Neuronal stem cell (in vitro differentiated cells): ENCODE data around the gene NEB.

Experiments used
- DNase-seq: peaks from one replicate; pipeline ENCODE4 v3.0.0-alpha.2; 2013; ENCODE audit warnings: low spot score
- H2AFZ ChIP-seq: one replicate; pipeline ENCODE4 v1.6.1; 2013; ENCODE audit warnings: mild to moderate bottlenecking, low read length, inconsistent platforms
- H2AK5ac ChIP-seq: 2 replicates; pipeline ENCODE4 v1.6.1; 2013; ENCODE audit warnings: low read depth, mild to moderate bottlenecking, inconsistent platforms, low read length, moderate library complexity, mixed read lengths
- H2BK120ac ChIP-seq: 2 replicates; pipeline ENCODE4 v1.6.1; 2013; ENCODE audit warnings: low read depth, mild to moderate bottlenecking, inconsistent platforms, low read length, moderate library complexity, mixed read lengths
- H2BK12ac ChIP-seq: one replicate; pipeline ENCODE4 v1.6.1; 2013; ENCODE audit warnings: low read length, inconsistent platforms
- H2BK15ac ChIP-seq: 2 replicates; pipeline ENCODE4 v1.6.1; 2013; ENCODE audit warnings: mild to moderate bottlenecking, low read length, inconsistent platforms, mixed read lengths
- H2BK5ac ChIP-seq: one replicate; pipeline ENCODE4 v1.6.1; 2013; ENCODE audit warnings: inconsistent platforms, mild to moderate bottlenecking, low read length, moderate library complexity
- H3K14ac ChIP-seq: one replicate; pipeline ENCODE4 v1.6.1; 2013; ENCODE audit warnings: low read length, inconsistent platforms
- H3K18ac ChIP-seq: 2 replicates; pipeline ENCODE4 v1.6.1; 2013; ENCODE audit warnings: low read length, inconsistent platforms
- H3K23ac ChIP-seq: 2 replicates; pipeline ENCODE4 v1.6.1; 2013; ENCODE audit warnings: low read depth, mild to moderate bottlenecking, mixed read lengths, low read length, inconsistent platforms; ENCODE audit not compliant: poor library complexity
- H3K27ac ChIP-seq: replicated peaks from 3 replicates; pipeline ENCODE4 v1.5.1; 2013; ENCODE audit warnings: low read length, inconsistent platforms
- H3K27me3 ChIP-seq, 3 experiments: 2 replicates each; pipeline ENCODE4 v1.6.1; 2013; ENCODE audit warnings: low read length in 3 of 3, mild to moderate bottlenecking in 2 of 3, inconsistent platforms in 1 of 3, low read depth in 1 of 3, mixed read lengths in 1 of 3, moderate library complexity in 1 of 3; ENCODE audit not compliant: control insufficient read depth in 3 of 3, insufficient read depth in 3 of 3
- H3K36me3 ChIP-seq, 2 donors: replicated peaks in 1 of 2; 2 replicates each; pipeline ENCODE4 v1.6.1; 2013; ENCODE audit warnings: low read length in 2 of 2; ENCODE audit not compliant: control insufficient read depth in 2 of 2, insufficient read depth in 2 of 2
- H3K4ac ChIP-seq: 2 replicates; pipeline ENCODE4 v1.6.1; 2013; ENCODE audit warnings: inconsistent platforms, mild to moderate bottlenecking, low read length, moderate library complexity
- H3K4me1 ChIP-seq, 2 donors: 1 replicate in 1 of 2; 2 replicates in 1 of 2; pipeline ENCODE4 v1.6.1; 2013; ENCODE audit warnings: low read length in 2 of 2, low read depth in 1 of 2; ENCODE audit not compliant: control insufficient read depth in 2 of 2, insufficient read depth in 1 of 2
- H3K4me2 ChIP-seq: one replicate; pipeline ENCODE4 v1.6.1; 2013; ENCODE audit warnings: mild to moderate bottlenecking, low read length, inconsistent platforms; ENCODE audit not compliant: insufficient read depth, poor library complexity, severe bottlenecking
- H3K4me3 ChIP-seq, 2 donors: 2 replicates each; pipeline ENCODE4 v1.5.1; 2013; ENCODE audit warnings: low read length in 2 of 2, mild to moderate bottlenecking in 2 of 2, inconsistent platforms in 1 of 2, moderate library complexity in 1 of 2
- H3K79me1 ChIP-seq: one replicate; pipeline ENCODE4 v1.6.1; 2013; ENCODE audit warnings: low read depth, mild to moderate bottlenecking, inconsistent platforms, low read length, moderate library complexity
- H3K9ac ChIP-seq: one replicate; pipeline ENCODE4 v1.6.1; 2013; ENCODE audit warnings: mild to moderate bottlenecking, low read depth, low read length, inconsistent platforms; ENCODE audit not compliant: poor library complexity
- H3K9me3 ChIP-seq, 2 donors: replicated peaks in 1 of 2; 2 replicates each; pipeline versions ENCODE3 to v1.6.1; 2013; ENCODE audit warnings: low read length in 2 of 2, mild to moderate bottlenecking in 2 of 2, inconsistent platforms in 1 of 2, low read depth in 1 of 2, mixed read lengths in 1 of 2, moderate library complexity in 1 of 2; ENCODE audit not compliant: control insufficient read depth in 2 of 2, insufficient read depth in 1 of 2
- H4K8ac ChIP-seq: one replicate; pipeline ENCODE4 v1.6.1; 2013; ENCODE audit warnings: low read depth, mild to moderate bottlenecking, inconsistent platforms, low read length, moderate library complexity
- H4K91ac ChIP-seq: one replicate; pipeline ENCODE4 v1.6.1; 2013; ENCODE audit warnings: low read length, low read depth, mild to moderate bottlenecking, inconsistent platforms; ENCODE audit not compliant: poor library complexity
- WGBS, 2 donors: extraction: QIAGEN DNeasy Blood & Tissue Kit; methylation state at CpG; one replicate each; pipeline ENCODE4 v1.1.7; 2013; ENCODE audit warnings: missing lambda C conversion rate in 2 of 2, mixed read lengths in 1 of 2; ENCODE audit not compliant: insufficient read length in 2 of 2, insufficient replicate concordance in 1 of 2; ENCODE audit errors: extremely low coverage in 2 of 2; 5-methylcytosine and 5-hydroxymethylcytosine counted together

NEB gene

DNA sequence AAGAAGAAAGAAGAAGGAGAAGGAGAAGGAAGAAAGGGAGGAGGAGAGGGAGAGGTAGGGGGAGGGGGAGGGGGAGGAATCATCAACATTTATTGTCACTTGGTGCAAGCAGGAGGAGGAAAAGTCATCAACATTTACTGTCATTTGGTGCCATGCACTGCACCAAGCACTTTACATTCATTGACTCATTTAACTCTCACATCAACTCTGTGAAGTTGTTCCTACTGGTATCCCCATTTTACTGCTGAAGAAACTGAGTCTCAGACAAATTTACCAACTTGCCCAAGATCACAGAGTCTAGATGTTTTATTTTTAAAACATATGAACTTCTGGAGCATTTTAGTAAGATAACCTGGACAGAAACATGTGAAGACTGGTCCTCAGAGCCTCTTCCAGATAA, 46.7 kb upstream of the NEB start:
- no peak overlapping the region for H3K18ac ChIP-seq
- H2BK12ac ChIP-seq: no peak overlapping the region
- no peak overlapping the region for H3K4me2 ChIP-seq
- H2BK5ac ChIP-seq: no peak overlapping the region
- no peaks in the 10 kb centered on the region for H3K27me3 ChIP-seq
- H3K27ac ChIP-seq: no peak overlapping the region
- no peak overlapping the region for H2BK120ac ChIP-seq
- H3K4me1 ChIP-seq: peaks cover 0 to 4% of the 10 kb centered on the region in 2 donors
- no peaks in the 10 kb centered on the region for H3K79me1 ChIP-seq
- no peak overlapping the region for H4K8ac ChIP-seq
- H2BK15ac ChIP-seq: no peak overlapping the region
- no peaks in the 10 kb centered on the region for H3K9me3 ChIP-seq
- DNase-seq: no peak
- peaks cover 3 to 35% of the 10 kb centered on the region in 2 donors for H3K36me3 ChIP-seq
- no peak overlapping the region for H2AK5ac ChIP-seq
- H3K14ac ChIP-seq: no peak overlapping the region
- no peak overlapping the region for H3K4ac ChIP-seq
- H3K4me3 ChIP-seq: no peak overlapping the region
- no peak overlapping the region for H4K91ac ChIP-seq
- H3K23ac ChIP-seq: no peak overlapping the region
- no peak overlapping the region for H2AFZ ChIP-seq
- H3K9ac ChIP-seq: no peak overlapping the region

DNA sequence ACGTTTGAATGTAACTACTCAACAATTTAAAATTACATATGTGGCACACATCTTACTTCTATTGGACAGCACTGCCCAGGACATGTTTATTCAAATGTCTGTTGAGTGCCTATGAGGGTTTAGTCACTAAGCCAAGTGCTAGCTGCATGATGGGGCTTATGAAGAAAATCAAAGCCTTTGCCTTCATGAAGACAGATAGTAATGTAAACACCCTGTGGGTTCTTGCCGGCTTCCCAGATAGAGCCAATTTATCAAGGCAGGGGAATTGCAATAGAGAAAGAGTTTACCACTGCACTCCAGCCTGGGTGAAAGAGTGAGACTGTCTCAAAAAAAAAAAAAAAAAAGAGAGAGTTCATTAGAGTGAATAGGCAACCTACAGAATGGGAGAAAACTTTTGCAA, 43.7 kb upstream of the NEB start:
- Histone ChIP-seq H2BK120ac (no peak overlapping the region), H3K4ac (no peak overlapping the region), H3K4me1 (no peaks in the 10 kb centered on the region), H3K4me2 (no peak overlapping the region), H2BK5ac (no peak overlapping the region), H4K91ac (no peak overlapping the region), H3K79me1 (no peaks in the 10 kb centered on the region), H2BK12ac (no peak overlapping the region), H2BK15ac (no peak overlapping the region), H3K14ac (no peak overlapping the region), H3K4me3 (no peak overlapping the region), H3K23ac (no peak overlapping the region), H3K36me3 (peaks cover 3 to 27% of the 10 kb centered on the region in 2 donors), H2AK5ac (no peak overlapping the region), H3K27me3 (no peaks in the 10 kb centered on the region), H4K8ac (no peak overlapping the region), H2AFZ (no peak overlapping the region), H3K9ac (no peak overlapping the region), H3K18ac (no peak overlapping the region), H3K27ac (no peak overlapping the region), H3K9me3 (no peaks in the 10 kb centered on the region)
- WGBS, 2 donors: no CpG with 5 or more reads among the region's 2 CpGs
- DNase-seq: no peak

DNA sequence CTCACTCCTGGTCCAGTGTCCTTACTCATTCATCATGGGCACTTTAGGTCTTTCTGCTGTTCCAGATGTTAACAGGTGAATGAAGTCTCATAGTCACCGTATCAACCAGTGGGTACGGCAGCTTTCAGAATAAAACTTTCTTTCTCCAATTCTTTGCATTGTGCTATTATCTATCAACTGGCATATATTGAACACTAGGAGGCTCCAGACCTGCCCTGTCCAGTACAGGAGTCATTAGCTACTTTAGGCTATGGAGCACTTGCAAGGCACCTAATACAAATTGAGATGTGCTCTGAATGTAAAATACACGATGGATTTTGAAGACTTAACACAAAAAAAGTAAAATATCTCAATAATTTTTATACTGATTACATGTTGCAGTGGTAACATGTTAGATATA, 43.2 kb upstream of the NEB start:
- no peak overlapping the region for H2BK15ac ChIP-seq
- H3K14ac ChIP-seq: no peak overlapping the region
- DNase-seq: no peak
- H2BK12ac ChIP-seq: no peak overlapping the region
- no peak overlapping the region for H3K18ac ChIP-seq
- no peak overlapping the region for H2BK120ac ChIP-seq
- H3K4ac ChIP-seq: no peak overlapping the region
- H3K9me3 ChIP-seq: no peaks in the 10 kb centered on the region
- H2AFZ ChIP-seq: no peak overlapping the region
- H3K27me3 ChIP-seq: no peaks in the 10 kb centered on the region
- H4K91ac ChIP-seq: no peak overlapping the region
- H3K4me1 ChIP-seq: no peaks in the 10 kb centered on the region
- no peak overlapping the region for H3K23ac ChIP-seq
- no peak overlapping the region for H3K27ac ChIP-seq
- H2BK5ac ChIP-seq: no peak overlapping the region
- H4K8ac ChIP-seq: no peak overlapping the region
- no peak overlapping the region for H2AK5ac ChIP-seq
- no peaks in the 10 kb centered on the region for H3K79me1 ChIP-seq
- H3K4me3 ChIP-seq: no peak overlapping the region
- no CpG with 5 or more reads among the region's 3 CpGs for WGBS, 2 donors
- peaks cover 3 to 24% of the 10 kb centered on the region in 2 donors for H3K36me3 ChIP-seq
- no peak overlapping the region for H3K4me2 ChIP-seq
- H3K9ac ChIP-seq: no peak overlapping the region

DNA sequence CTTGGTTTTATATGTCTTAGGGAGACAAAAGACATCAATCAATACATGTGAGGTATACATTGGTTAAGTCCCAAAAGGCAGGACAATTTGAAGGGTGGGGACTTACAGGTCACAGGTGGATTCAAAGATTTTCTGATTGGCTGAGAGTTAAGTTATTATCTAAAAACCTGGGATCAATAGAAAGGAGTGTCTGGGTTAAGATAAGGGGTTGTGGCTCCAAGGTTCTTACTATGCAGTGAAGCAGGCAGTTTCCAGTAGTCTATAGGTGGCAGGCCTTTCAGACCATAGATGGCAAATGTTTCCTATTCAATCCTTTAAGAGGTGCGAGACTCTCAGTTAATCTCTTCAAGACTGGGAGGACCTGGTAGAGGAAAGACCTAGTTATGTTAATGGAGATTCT, 42.1 kb upstream of the NEB start:
- Histone ChIP-seq H2AK5ac (no peak overlapping the region), H3K23ac (no peak overlapping the region), H3K79me1 (no peaks in the 10 kb centered on the region), H3K9ac (no peak overlapping the region), H3K4me2 (no peak overlapping the region), H2BK120ac (no peak overlapping the region), H2BK5ac (no peak overlapping the region), H3K36me3 (peaks cover 0 to 15% of the 10 kb centered on the region in 2 donors), H4K8ac (no peak overlapping the region), H3K27me3 (no peaks in the 10 kb centered on the region), H3K4me3 (no peak overlapping the region), H2BK15ac (no peak overlapping the region), H3K4me1 (no peaks in the 10 kb centered on the region), H3K27ac (no peak overlapping the region), H4K91ac (no peak overlapping the region), H3K18ac (no peak overlapping the region), H3K4ac (no peak overlapping the region), H3K14ac (no peak overlapping the region), H3K9me3 (no peaks in the 10 kb centered on the region), H2AFZ (no peak overlapping the region), H2BK12ac (no peak overlapping the region)
- no CpG with 5 or more reads among the region's 1 CpG for WGBS, 2 donors
- DNase-seq: no peak
